GM21515 (cell line): Measurements from ENCODE around the gene SIRT3.
A peak's percentile ranks its signal among the peaks of the same experiment; 100 is the strongest.

Experiments
- ATAC-seq: cut with Tn5 transposase; IDR thresholded peaks from one replicate; pipeline ENCODE4 v1.9.1; 2021; ENCODE audit not compliant: unreplicated experiment

Gene SIRT3

DNA sequence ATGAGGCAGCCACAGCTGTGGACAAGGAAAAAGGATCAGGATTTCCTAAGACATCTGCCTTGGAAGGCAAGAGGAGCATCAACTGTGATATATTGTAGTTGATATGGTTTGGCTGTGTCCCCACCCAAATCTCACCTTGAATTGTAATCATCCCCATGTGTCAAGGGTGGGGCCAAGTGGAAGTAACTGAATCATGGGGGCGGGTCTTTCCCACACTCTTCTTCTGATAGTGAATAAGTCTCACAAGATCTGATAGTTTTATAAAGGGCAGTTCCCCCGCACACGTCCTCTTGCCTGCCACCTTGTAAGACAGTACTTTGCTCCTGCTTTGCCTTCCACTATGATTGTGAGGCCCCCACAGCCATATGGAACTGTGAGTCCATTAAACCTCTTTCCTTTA is 18.4 kb downstream of the SIRT3 start:
- no peak for ATAC-seq

DNA sequence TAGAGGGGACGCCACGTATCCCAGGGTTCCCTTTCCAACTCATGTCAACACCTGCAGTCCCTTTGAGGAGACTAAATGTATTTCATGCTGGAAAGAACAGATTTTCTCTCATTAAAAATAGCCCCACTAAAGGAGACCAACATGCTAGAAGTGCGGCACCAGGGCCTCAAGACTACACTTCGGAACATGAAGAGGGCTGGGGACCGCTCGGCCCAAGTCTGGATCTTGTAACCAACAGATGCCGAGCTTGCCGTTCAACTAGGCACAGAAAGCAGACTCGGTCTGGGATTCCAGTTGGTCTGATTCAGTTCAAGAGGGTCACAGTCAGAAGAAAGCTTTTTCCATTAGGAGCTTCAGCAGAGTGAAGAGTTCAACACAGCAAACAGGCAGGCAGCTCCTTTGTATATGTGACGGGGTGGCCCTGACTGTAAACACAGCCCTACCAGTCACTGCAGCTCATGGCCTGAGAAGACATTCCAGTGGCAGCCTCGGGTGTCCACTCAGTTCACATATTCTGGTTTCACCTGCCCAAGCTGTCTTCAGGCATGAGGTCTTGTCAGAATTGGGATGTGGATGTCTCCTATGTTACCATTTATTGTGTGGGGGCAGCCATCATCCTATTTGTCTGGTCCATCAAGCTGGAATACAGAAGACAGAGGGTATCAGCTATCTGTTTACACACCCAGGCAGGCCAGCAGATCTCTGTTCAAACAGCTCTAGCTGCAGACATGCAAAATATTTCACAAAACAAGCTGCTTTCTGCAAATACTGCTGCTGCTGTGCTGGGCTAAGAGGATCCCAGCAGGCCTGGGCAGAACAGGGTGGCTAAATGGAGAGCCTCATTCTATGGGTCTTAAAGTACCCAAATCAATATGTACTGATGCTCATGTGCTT is 19.8 kb downstream of the SIRT3 start:
- no peak for ATAC-seq

DNA sequence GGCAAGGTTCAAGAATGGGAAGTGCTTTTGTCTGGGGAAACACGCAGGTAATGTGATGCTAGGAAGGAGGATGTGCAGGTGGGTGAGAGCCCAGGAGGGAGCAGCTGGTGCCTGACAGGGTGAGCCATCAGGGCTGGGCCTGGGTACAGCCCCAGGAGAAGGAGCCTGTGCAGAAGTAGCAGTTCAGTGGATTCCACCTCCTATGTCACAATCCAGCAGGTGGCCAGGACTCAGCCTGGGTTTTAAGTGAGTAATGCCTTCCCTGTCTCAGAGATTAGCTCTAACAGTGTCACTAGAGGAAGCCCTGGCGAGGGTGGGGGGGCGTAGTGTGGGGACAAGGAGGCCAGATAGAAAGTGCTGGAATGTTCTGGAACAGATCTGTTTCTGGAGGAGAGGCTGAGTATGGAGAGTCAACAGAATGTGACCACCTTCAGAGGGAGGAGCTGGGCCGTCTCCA is 20.5 kb downstream of the SIRT3 start:
- ATAC-seq, result no peak

DNA sequence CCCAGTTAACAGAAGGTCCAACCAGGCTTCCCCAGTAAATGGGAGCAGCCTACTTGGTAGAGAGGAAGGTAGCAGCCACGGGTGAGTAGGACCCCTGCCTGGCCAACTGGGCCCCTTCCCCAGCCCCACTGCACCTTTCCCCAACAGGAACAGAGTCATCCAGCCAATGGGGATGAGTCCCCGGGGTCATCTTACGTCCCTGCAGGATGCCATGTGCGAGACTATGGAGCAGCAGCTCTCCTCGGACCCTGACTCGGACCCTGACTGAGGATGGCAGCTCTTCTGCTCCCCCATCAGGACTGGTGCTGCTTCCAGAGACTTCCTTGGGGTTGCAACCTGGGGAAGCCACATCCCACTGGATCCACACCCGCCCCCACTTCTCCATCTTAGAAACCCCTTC is 22.1 kb downstream of the SIRT3 start:
- no peak for ATAC-seq

DNA sequence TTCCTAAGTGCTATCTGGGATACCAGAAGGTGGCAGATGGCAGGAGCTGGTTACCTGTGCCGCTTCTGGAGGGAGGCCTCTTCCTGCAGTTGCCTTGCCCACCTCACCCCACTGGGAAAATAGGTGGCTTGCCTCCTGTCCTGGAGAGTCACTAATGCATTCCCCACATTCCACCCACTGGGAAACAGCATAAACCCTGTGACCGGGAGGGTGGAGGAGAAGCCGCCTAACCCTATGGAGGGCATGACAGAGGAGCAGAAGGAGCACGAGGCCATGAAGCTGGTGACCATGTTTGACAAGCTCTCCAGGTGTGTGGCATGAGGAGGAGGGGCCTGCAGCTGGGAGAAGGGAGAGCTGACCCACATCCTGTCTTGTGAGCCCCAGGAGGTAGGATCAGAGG is 23.0 kb downstream of the SIRT3 start:
- ATAC-seq, result no peak

DNA sequence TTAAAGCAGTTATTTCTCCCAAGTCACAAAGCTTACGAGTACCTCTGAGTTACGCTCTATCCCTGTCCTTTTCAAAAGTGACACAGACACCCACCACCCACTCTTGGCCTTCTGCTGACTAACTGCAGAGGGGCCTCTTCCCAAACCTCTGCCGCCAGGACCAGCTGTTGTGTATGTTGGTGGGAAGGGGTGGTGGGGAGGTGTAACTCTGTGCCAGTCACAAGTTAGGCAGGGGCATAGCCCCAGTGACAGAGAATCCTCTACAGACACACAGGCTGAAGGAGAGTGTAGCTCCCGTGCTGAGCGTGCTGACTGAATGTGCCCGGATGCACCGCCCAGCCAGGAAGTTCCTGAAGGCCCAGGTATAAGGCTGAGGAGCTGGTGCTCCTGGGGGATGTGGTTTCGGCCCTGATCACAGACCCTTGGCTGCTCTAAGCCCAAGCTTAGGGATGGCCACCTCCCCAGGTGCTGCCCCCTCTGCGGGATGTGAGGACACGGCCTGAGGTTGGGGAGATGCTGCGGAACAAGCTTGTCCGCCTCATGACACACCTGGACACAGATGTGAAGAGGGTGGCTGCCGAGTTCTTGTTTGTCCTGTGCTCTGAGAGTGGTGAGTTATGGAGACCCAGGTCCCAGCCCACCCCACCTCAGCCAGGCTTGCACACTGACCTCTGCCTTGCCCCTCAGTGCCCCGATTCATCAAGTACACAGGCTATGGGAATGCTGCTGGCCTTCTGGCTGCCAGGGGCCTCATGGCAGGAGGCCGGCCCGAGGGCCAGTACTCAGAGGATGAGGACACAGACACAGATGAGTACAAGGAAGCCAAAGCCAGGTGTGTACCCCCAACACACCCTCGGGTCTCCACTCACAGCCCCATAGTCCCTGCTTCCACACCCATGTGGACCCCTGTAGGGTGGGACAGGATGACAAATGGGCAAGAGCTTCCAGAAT is 23.7 kb downstream of the SIRT3 start:
- no peak for ATAC-seq

DNA sequence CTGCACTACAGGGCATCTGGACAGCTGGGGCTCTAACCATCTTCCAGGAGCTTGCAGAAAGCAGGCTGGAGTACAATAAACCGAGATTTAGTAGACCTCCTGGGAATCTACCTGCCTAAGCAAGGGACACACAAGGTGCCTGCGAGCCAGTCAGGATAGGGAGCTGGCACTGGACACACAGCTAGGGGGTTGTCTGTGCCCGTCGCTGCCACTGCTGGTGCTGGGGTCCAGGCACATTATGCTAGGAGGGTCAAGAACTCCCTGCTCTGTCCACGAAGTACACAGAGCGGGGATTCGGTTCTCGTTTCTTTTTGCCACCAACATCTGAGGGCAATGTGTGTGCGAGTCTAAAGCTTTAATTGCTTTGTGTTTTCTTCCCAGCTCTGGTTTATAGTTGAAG is 24.4 kb downstream of the SIRT3 start:
- ATAC-seq, result no peak

DNA sequence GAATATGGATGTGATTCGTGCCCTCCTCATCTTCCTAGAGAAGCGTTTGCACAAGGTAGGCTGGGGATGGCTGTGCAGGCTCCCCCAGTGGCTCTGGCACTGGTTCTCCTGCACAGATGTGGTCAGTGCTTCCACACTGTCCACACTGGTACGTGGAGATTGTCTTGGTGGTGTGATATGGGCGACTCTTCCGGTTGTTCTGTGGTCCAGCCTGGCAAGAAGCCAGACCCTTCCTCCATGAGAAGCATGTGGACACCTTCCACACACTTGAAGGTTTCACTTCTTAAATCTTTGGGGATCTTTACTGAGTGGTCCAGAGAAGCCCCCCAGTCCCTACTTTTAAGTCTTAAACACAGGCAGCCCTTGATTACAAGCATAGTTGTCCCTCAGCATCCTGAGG is 24.8 kb downstream of the SIRT3 start:
- no peak for ATAC-seq

DNA sequence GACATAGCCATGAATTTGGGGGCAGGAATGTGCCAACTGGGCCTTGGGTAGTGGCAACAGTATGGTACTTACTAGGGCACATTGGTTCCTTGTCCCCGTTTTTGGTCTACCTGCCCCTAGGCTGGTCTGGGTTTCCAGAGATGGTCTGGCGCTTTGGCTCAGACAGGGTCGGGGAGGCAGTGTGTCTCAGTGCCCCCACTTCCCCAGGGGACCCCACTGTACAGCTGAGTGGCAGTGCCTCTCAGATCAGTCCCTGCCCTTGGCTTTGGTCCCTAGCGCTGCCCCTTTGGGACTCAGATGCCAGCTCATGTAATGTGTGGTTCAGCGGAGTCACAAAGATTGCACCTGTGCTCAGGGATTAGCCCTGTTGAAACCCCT is 25.4 kb downstream of the SIRT3 start:
- ATAC-seq, result no peak

DNA sequence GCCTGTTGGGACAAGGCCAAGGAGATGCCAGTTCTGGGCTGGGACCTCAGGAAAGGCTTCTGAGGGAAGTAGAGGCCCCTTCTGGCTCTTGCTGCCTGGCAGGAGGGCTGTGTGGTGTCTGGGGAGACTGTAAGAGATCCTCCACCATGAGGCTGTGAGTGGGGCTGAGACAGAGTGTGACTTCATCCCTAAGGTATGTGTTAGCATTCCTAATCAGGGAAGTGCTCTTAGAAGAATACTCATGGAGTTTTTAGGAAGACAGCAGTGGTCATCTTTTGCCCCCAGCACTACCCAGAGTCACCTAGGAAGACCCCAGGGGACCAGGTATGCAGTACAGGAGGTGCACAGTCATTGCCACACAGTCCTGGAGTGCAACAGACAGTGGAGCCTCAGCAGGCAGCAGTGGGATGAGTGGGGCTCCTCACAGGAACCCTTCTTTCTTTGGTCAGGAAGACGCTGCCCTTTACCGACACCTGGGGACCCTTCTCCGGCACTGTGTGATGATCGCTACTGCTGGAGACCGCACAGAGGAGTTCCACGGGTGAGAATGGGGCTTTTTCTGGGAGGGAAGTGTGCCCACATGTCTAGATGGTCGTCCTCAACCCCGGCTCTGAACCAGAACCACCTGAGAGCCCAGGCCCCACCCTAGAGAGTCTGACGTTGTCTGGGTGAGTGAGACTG is 25.9 kb downstream of the SIRT3 start:
- no peak for ATAC-seq

DNA sequence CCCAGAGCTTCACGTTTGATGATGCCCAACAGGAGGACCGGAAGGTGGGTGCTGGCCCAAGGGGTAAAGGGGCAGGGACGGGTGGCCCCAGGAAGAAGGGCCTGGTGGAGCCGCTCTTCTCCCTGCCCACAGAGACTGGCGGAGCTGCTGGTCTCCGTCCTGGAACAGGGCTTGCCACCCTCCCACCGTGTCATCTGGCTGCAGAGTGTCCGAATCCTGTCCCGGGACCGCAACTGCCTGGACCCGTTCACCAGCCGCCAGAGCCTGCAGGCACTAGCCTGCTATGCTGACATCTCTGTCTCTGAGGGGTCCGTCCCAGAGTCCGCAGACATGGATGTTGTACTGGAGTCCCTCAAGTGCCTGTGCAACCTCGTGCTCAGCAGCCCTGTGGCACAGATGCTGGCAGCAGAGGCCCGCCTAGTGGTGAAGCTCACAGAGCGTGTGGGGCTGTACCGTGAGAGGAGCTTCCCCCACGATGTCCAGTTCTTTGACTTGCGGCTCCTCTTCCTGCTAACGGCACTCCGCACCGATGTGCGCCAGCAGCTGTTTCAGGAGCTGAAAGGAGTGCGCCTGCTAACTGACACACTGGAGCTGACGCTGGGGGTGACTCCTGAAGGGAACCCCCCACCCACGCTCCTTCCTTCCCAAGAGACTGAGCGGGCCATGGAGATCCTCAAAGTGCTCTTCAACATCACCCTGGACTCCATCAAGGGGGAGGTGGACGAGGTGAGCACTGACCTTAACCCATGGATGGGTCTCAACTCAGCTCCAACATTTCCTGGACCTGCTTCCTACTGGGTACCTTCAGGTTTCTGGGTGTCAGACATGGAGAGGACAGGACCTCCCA is 26.6 kb downstream of the SIRT3 start:
- ATAC-seq, result no peak

DNA sequence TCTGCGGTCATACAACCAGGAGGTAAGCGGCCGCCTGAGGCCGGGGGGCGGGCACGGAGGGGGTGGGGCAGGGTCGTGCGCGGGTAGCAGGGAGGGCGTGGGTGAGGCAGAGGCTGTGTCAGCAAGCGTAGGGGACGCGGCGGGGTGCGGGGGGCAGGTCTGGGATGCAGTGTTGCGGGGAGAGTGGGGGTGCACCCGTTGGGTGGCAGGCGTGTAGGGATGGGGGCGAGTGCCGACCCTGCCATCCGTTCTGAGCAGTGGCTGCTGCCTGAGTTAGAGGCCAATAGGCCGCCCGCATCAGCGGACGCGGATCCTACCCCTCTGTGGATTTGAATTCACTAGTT is 27.3 kb downstream of the SIRT3 start:
- ATAC-seq, result no peak

DNA sequence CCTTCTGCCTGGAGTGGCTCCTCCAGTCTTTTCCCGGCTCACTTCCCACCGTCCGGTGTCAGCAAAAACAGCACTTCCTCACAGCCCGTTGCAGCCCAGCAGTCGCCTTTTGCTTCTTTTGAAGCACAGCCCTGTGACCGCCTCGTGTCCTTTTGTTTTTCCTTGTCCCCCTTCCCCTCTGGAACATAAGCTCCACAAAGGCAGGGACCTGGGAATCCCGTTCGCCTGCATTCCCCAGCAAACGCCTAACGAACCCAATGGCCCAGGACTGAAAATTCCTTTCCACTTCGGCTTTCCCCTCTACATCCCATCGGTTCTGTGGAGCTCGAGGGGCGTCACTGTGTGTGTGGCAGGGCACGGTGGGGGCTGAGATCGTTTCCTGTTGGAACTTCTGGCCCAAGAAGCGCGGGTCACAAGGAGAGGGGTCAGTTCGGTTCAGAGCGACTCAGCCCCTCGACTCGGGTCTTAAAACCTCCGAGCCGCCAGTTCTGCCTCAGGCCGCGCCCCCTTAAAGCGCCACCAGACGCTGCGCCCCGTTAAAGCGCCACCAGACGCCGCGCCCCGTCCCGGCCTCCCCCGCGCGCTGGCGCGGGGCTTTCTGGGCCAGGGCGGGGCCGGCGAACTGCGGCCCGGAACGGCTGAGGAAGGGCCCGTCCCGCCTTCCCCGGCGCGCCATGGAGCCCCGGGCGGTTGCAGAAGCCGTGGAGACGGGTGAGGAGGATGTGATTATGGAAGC is 27.8 kb downstream of the SIRT3 start:
- ATAC-seq, result peak; percentile 30

DNA sequence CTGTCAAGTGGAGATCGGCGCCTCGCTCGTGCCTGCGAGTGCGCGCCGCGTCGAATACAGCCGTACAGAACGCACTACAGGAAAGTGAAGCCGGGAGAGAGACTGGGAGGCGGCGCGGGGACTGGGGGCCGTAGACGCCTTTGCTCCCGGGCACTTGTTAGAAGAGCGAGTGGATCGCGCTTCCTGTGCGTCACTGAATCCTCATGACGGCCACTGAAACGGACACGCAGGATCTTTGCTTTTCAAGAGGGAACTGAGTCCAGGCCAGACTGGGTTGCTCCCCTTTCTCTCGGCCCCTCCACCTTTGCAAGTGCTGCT is 28.3 kb downstream of the SIRT3 start:
- ATAC-seq, result no peak

DNA sequence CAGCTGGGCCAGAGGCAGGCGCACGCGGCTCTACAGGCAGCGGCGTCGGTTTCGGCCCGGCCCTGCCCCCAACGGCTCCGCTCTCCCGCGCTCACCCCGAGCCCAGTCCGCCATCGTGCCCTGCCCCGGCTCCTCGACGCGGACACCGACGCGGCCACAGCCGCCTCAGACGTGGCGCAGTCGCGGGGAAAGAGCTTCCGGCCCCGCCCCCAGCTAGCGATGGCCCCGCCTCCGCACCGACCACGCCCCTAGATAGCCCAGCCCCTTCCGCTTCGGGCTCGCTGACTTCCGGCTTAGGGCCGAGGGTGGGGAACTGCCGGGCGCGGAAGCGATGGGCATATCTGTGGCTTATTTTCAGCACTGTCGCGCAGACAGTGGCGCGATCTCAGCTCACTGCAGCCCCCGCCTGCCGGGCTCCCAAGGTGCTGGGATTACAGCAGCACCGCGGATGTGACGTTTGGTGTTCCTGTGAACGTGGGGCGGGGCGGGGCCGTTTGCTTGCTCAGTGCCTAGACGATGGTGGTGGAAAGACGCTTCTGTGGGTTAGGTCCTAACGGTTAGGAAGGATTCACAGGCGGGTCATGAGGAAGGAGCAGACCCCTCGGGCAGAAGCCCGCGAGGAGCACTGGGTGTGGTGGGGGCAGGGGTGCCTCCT is 28.8 kb downstream of the SIRT3 start, which contains the start of the genes BET1L and RIC8A:
Gene BET1L, minus strand, starts transcription at position 192 of the 655 bp plus-strand sequence. Its CDS starts 78 bp downstream, at position 114.
Gene RIC8A, plus strand, starts transcription at position 501 of the 655 bp plus-strand sequence. CDS start 1,147 bp downstream, outside the sequence.
- ATAC-seq, result peak; percentile 72

DNA sequence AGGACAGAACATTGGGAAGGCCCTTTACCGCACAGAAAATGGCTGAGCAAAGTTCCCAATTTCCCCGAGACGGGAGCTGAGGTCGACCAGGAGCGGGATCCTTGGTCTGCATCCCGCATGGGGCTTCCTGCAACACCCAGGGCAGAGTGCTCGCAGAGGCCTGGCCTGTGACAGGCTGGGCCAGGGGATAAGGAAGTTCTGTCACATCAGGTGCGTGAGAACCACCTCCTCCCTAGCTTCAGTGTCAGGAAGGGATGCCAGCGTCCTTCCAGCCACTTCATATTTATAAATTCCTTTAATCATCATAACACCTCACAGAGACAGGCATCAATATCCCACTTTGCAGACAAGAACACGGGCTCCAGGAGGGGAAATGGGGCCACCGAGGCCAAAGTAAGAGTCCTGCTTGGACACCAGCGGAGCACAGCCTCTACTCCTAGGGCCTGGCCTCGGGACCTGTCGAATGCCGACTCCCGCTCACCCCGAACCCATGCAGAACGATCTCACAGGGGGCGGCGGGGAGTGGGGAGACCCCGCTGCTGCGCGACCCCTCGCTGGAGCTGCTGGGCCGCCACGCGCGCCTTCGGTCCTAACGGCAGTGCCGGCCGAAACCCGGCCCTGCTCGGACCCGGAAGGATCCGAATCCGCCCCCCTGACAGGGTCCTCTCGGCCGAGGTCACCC is 29.5 kb downstream of the SIRT3 start:
- ATAC-seq, result no peak

DNA sequence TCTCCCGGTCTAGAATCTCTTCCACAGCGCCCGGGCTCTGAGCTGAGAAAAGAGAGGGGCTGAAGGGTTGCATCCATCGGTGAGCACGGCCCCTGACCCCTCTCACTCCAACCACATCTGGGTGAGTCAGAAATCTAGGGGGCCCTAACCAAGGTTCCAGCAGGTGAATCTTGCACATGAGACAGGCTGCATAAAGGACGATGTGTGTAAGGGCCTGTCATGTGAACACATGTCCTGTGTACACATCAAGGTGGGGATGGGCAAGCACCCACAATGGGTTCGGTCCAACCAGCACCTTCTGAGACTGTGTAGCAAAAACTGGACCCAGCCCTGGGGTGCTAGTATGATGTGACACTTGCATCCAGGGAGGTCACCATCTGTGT is 30.1 kb downstream of the SIRT3 start:
- no peak for ATAC-seq

DNA sequence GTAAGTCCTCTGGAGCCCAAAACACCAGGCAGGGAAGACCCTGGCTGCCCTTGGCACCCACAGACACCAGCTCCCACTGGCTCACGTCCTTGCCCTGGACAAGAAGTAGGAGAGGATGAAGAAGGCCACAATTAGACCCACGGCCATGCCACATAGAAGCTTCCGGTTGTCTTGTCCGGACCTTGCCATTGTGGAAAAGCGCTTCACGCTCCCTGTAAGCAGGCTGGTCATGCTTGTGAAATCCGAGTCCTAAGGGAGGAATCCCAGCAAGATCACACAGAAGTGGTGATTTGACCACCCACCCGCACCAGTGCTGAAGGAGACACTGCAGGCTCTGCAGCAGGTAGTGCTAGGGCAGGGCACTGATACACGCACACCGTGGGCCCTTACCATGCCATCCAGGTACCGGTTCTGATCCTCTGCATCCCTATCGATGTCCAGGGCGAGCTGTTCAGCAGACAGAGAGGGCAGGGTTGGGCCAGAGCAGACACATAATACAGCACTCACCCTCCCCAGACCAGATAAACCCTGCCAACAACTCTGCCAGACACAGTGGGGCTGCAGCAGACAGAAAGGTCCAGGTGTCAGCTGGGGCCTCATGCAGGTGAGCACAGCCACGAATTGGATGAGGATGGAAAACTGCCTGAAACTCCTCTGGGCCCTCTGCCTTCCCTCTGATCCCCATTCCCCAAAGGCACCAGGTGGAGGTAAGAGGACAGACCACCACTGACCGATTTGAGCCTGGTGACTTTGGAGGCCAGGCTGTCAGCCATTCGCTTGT is 30.7 kb downstream of the SIRT3 start:
- no peak for ATAC-seq
